Neural cell (in vitro differentiated cells): Measurements from ENCODE around the gene ANGPTL5. TPM values are rescaled to one million over a fixed set of nuclear protein-coding genes. Genes with fewer than 3 reads are reported as not detected.

Experiments
- H2AFZ ChIP-seq: fragments of 200-600, 300-800 bp; sonication (generic), shearing (Covaris generic); 2 replicates; pipeline ENCODE4 v1.6.0; 2014; ENCODE audit warnings: low read depth, mild to moderate bottlenecking, antibody characterized with exemption, low read length, moderate library complexity
- H3F3A ChIP-seq: fragments of 200-600 bp; shearing (Covaris generic); 2 replicates; pipeline ENCODE4 v1.6.1; 2016; ENCODE audit warnings: mild to moderate bottlenecking, moderate library complexity, mixed read lengths, antibody characterized with exemption, low read length; ENCODE audit not compliant: insufficient read depth, poor library complexity, severe bottlenecking
- H3K27ac ChIP-seq: fragments of 200-600, 300-800 bp; sonication (generic), shearing (Covaris generic); 2 replicates; pipeline ENCODE4 v1.5.1; 2014; ENCODE audit warnings: mild to moderate bottlenecking, low read length, moderate library complexity
- H3K27me3 ChIP-seq: fragments of 300-800, 200-600 bp; sonication (generic), shearing (Covaris generic); 2 replicates; pipeline ENCODE4 v1.6.0; 2014; ENCODE audit warnings: mild to moderate bottlenecking, low read depth, low read length, moderate library complexity; ENCODE audit not compliant: insufficient read depth
- H3K36me3 ChIP-seq: fragments of 300-800, 200-600 bp; sonication (generic), shearing (Covaris generic); 2 replicates; pipeline ENCODE4 v1.5.1; 2014; ENCODE audit warnings: mild to moderate bottlenecking, antibody characterized with exemption, low read length, moderate library complexity; ENCODE audit not compliant: insufficient read depth
- H3K4me2 ChIP-seq: fragments of 300-800, 200-600 bp; sonication (generic), shearing (Covaris generic); 2 replicates; pipeline ENCODE4 v1.6.0; 2014; ENCODE audit warnings: mild to moderate bottlenecking, low read length
- H3K4me3 ChIP-seq: fragments of 300-800, 200-600 bp; sonication (generic), shearing (Covaris generic); 2 replicates; pipeline ENCODE4 v1.5.1; 2014; ENCODE audit warnings: mild to moderate bottlenecking, low read length, moderate library complexity
- H3K79me2 ChIP-seq: fragments of 200-600 bp; shearing (Covaris generic); replicated peaks from 2 replicates; pipeline ENCODE4 v1.6.0; 2014; ENCODE audit warnings: mild to moderate bottlenecking, low read length, moderate library complexity; ENCODE audit not compliant: insufficient read depth
- H3K9ac ChIP-seq: fragments of 300-800, 200-600 bp; sonication (generic), shearing (Covaris generic); 2 replicates; pipeline ENCODE4 v1.6.1; 2016; ENCODE audit warnings: mild to moderate bottlenecking, low read length, mixed read lengths
- H3K9me2 ChIP-seq: fragments of 200-600 bp; shearing (Covaris generic); 2 replicates; pipeline ENCODE4 v1.6.1; 2016; ENCODE audit warnings: mild to moderate bottlenecking, low read length, mixed read lengths; ENCODE audit not compliant: insufficient read depth
- H3K9me3 ChIP-seq: fragments of 200-600, 300-800 bp; sonication (generic), shearing (Covaris generic); 2 replicates; pipeline ENCODE4 v1.6.1; 2016; ENCODE audit warnings: mild to moderate bottlenecking, mixed run types, low read length, moderate library complexity, mixed read lengths
- H4K20me1 ChIP-seq: fragments of 200-600 bp; shearing (Covaris generic); 2 replicates; pipeline ENCODE4 v1.6.1; 2016; ENCODE audit warnings: mild to moderate bottlenecking, mixed run types; ENCODE audit not compliant: insufficient read depth
- EP300 ChIP-seq: fragments of 450-650 bp; conservative IDR thresholded peaks from 2 replicates; pipeline ENCODE4 v1.6.1; 2014; ENCODE audit warnings: antibody characterized with exemption, mild to moderate bottlenecking, moderate library complexity; ENCODE audit not compliant: poor library complexity, severe bottlenecking
- EZH2 ChIP-seq: fragments of 200-600, 300-800 bp; shearing (Covaris generic), sonication (generic); IDR thresholded peaks from 2 replicates; pipeline ENCODE4 v1.6.1; 2014; ENCODE audit warnings: antibody characterized with exemption, low read length, borderline replicate concordance, mild to moderate bottlenecking; ENCODE audit not compliant: insufficient read depth, poor library complexity, severe bottlenecking
- MXI1 ChIP-seq: fragments of 450-650 bp; conservative IDR thresholded peaks from 2 replicates; pipeline ENCODE4 v1.6.1; 2014; ENCODE audit warnings: antibody characterized with exemption, mild to moderate bottlenecking; ENCODE audit not compliant: poor library complexity, severe bottlenecking
- POLR2AphosphoS5 ChIP-seq: IDR thresholded peaks from 2 replicates; pipeline ENCODE4 v1.6.1; 2012
- RAD21 ChIP-seq: fragments of 450-650 bp; conservative IDR thresholded peaks from 2 replicates; pipeline ENCODE4 v1.6.1; 2014; ENCODE audit warnings: antibody characterized with exemption, mild to moderate bottlenecking, moderate library complexity
- SMC3 ChIP-seq: fragments of 450-650 bp; conservative IDR thresholded peaks from 2 replicates; pipeline ENCODE4 v1.6.1; 2014; ENCODE audit warnings: antibody characterized with exemption, mild to moderate bottlenecking, moderate library complexity; ENCODE audit not compliant: poor library complexity
- TAF1 ChIP-seq: IDR thresholded peaks from 2 replicates; pipeline ENCODE4 v1.6.1; 2012; ENCODE audit warnings: low read depth
- polyA plus RNA-seq: library from polyadenylated mRNA; depleted of rRNA; stranded (reverse); fragments of >200 nt; gene quantifications from 2 replicates; pipeline ENCODE4 v1.2.3, GENCODE V29; 2014
- TF ChIP-seq, protein P1 (sequence below): IDR thresholded peaks from 2 replicates; pipeline ENCODE4 v1.6.1; 2012; ENCODE audit warnings: borderline replicate concordance
- TF ChIP-seq, protein P2 (sequence below): fragments of 450-650 bp; IDR thresholded peaks from 2 replicates; pipeline ENCODE4 v1.5.1; 2014; ENCODE audit warnings: antibody characterized with exemption, mild to moderate bottlenecking, moderate library complexity; ENCODE audit not compliant: poor library complexity, severe bottlenecking

Gene ANGPTL5
- polyA plus RNA-seq, 1 donor from 2014 or later, result not detected

DNA sequence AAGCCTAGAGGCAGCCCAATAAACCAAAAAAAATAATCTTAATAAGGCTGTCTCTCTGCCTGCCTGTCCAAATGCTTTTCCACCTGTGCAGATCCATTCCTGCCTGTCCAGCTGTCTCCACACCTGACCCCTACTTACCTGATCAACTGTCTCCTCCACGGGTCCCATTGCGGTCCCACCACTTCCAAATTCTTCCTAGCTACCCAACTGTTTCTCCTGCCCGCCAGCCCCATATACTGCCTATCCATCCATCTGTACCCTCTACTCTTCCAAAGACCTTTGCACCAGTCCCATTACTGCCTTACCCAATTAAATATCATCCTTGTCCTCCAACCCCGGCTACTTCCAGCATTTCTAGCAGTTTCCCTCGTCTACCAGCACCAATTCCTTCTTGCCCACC lies 39.4 kb upstream of the ANGPTL5 start:
- Histone ChIP-seq H3F3A (no peaks in the 10 kb centered on the region), H3K4me2 (no peak overlapping the region), H3K4me3 (no peak overlapping the region), H3K36me3 (no peaks in the 10 kb centered on the region), H3K9me2 (no peaks in the 10 kb centered on the region), H3K9me3 (no peaks in the 10 kb centered on the region), H3K79me2 (no peaks in the 10 kb centered on the region), H2AFZ (no peak overlapping the region), H3K9ac (no peak overlapping the region), H3K27ac (no peak overlapping the region), H4K20me1 (no peaks in the 10 kb centered on the region), H3K27me3 (no peaks in the 10 kb centered on the region)
- TF ChIP-seq EZH2, result no peak
- TF ChIP-seq RAD21, result no peak
- TF ChIP-seq EP300, result no peak
- no peak for TF ChIP-seq SMC3
- no peak for TF ChIP-seq TAF1
- no peak for TF ChIP-seq MXI1
- TF ChIP-seq, protein P1, sequence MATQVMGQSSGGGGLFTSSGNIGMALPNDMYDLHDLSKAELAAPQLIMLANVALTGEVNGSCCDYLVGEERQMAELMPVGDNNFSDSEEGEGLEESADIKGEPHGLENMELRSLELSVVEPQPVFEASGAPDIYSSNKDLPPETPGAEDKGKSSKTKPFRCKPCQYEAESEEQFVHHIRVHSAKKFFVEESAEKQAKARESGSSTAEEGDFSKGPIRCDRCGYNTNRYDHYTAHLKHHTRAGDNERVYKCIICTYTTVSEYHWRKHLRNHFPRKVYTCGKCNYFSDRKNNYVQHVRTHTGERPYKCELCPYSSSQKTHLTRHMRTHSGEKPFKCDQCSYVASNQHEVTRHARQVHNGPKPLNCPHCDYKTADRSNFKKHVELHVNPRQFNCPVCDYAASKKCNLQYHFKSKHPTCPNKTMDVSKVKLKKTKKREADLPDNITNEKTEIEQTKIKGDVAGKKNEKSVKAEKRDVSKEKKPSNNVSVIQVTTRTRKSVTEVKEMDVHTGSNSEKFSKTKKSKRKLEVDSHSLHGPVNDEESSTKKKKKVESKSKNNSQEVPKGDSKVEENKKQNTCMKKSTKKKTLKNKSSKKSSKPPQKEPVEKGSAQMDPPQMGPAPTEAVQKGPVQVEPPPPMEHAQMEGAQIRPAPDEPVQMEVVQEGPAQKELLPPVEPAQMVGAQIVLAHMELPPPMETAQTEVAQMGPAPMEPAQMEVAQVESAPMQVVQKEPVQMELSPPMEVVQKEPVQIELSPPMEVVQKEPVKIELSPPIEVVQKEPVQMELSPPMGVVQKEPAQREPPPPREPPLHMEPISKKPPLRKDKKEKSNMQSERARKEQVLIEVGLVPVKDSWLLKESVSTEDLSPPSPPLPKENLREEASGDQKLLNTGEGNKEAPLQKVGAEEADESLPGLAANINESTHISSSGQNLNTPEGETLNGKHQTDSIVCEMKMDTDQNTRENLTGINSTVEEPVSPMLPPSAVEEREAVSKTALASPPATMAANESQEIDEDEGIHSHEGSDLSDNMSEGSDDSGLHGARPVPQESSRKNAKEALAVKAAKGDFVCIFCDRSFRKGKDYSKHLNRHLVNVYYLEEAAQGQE, result no peak
- no peak for TF ChIP-seq POLR2AphosphoS5
- TF ChIP-seq, protein P2, sequence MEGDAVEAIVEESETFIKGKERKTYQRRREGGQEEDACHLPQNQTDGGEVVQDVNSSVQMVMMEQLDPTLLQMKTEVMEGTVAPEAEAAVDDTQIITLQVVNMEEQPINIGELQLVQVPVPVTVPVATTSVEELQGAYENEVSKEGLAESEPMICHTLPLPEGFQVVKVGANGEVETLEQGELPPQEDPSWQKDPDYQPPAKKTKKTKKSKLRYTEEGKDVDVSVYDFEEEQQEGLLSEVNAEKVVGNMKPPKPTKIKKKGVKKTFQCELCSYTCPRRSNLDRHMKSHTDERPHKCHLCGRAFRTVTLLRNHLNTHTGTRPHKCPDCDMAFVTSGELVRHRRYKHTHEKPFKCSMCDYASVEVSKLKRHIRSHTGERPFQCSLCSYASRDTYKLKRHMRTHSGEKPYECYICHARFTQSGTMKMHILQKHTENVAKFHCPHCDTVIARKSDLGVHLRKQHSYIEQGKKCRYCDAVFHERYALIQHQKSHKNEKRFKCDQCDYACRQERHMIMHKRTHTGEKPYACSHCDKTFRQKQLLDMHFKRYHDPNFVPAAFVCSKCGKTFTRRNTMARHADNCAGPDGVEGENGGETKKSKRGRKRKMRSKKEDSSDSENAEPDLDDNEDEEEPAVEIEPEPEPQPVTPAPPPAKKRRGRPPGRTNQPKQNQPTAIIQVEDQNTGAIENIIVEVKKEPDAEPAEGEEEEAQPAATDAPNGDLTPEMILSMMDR, result no peak

DNA sequence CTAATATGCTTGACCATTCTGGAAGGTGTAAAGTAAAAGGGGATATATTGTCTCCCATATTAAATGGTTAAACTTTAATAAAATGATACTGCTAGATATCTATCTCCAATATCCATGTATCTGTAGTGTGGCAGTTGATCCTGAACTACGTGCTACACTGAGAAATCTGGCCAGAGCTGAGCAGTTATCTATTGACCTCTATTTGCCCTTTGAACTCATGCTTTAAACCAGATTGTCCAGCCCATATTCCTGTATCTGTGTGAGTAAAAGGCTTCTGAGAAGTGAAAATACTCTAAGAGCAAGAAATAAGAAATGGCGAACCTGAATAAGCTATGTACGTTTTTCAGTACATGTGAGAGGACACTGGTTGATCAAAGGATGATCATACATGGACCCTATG lies 39.0 kb upstream of the ANGPTL5 start:
- Histone ChIP-seq H3K4me2 (no peak overlapping the region), H3K9ac (no peak overlapping the region), H3F3A (no peaks in the 10 kb centered on the region), H4K20me1 (no peaks in the 10 kb centered on the region), H3K9me2 (no peaks in the 10 kb centered on the region), H3K4me3 (no peak overlapping the region), H3K79me2 (no peaks in the 10 kb centered on the region), H3K9me3 (no peaks in the 10 kb centered on the region), H3K36me3 (no peaks in the 10 kb centered on the region), H3K27me3 (no peaks in the 10 kb centered on the region), H3K27ac (no peak overlapping the region), H2AFZ (no peak overlapping the region)
- TF ChIP-seq POLR2AphosphoS5 (no peak), EZH2 (no peak), RAD21 (no peak), EP300 (no peak), MXI1 (no peak), SMC3 (no peak), TAF1 (no peak)
- TF ChIP-seq, protein P1, result no peak
- TF ChIP-seq, protein P2, result no peak
